Measurements from ENCODE around the gene GABARAPL2.
"Not testable (repeated sequence)": the region's sequence is repeated elsewhere in the genome, so short reads cannot be mapped to it uniquely, and the experiment has no call there.

Gene GABARAPL2

DNA sequence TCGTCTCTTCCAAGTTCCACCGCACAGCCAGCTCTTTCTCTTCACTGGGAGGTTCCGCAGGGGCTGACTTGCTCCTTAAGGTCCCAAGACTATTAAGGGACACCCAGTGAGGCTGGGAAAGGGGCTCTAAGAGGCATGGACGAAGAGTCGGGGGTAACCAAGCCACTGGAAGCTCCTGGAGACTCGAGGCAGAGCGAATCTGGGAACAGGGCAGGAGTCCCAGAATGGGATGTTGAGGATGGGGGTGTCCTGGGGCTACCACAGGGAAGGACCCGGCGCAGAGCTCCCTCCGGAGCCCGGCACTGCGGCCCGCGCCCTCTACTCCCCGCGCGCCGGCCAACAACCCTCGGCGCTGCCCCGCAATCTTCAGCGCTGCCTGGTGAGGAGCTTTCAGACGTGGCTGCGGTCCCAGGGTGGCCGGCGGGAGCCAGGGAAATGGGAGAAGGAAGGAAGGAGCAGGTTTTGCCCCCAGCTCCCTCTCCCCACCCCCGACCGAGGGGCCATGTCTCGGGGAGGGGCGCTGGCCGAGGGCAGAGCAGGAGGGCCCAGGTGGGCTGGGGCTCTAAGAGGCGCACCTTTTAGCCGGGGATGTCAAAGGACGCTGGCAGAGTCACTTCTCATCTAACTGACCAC is 30.9 kb upstream of the GABARAPL2 start:
- H3K9me3 ChIP-seq (ENCODE audit: control insufficient read depth, insufficient read depth, low read length): no peaks in the 10 kb centered on the region
- no CpG with 5 or more reads among the region's 34 CpGs for WGBS (ENCODE audit: insufficient coverage, insufficient read length)
- no peak overlapping the region; the same call in 1 of the 2 replicates for H3K4me3 ChIP-seq (ENCODE audit: low read length)
- no peak for DNase-seq (ENCODE audit: low read depth, low spot score)
- no peak overlapping the region for H3K27ac ChIP-seq (ENCODE audit: low read length)
- no peaks in the 10 kb centered on the region for H3K27me3 ChIP-seq (ENCODE audit: control insufficient read depth, insufficient read depth, low read length)
- no peaks in the 10 kb centered on the region for H3K36me3 ChIP-seq (ENCODE audit: control insufficient read depth, insufficient read depth, low read length)
- no peaks in the 10 kb centered on the region for H3K4me1 ChIP-seq (ENCODE audit: control insufficient read depth, insufficient read depth, low read length)

DNA sequence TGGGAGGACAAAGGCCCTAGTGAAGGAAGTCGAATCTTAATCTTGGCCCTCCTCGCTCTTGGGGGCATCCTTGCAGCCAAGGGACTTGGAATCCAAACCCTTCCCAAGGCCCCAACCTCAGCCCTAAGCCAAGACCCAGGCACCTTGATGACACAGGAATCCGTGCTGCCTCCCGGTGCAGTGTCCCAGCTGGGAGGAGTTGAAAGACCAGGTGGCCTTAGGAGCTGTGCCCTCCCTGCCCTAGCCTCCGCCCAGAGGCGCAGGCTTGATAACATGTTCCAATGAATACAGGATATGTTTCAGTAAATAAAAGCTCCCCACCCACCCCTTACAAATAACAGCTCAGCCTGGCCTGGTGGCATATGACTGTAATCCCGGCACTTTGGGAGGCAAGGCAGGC is 30.3 kb upstream of the GABARAPL2 start, which contains the start of gene CHST5:
Gene CHST5 (minus strand): TSS at position 208 of the 400 bp plus-strand sequence. CDS start 5,724 bp downstream, outside the sequence.
- Histone ChIP-seq H3K4me3 (ENCODE audit: low read length) (no peak within 1 kb of the TSS; the same call in 1 of the 2 replicates), H3K4me1 (ENCODE audit: control insufficient read depth, insufficient read depth, low read length) (no peaks in the 10 kb centered on the region), H3K9me3 (ENCODE audit: control insufficient read depth, insufficient read depth, low read length) (no peaks in the 10 kb centered on the region), H3K27ac (ENCODE audit: low read length) (no peak within 1 kb of the TSS), H3K36me3 (ENCODE audit: control insufficient read depth, insufficient read depth, low read length) (no peaks in the 10 kb centered on the region), H3K27me3 (ENCODE audit: control insufficient read depth, insufficient read depth, low read length) (no peaks in the 10 kb centered on the region)
- DNase-seq (ENCODE audit: low read depth, low spot score): no peak
- WGBS (ENCODE audit: insufficient coverage, insufficient read length): no CpG with 5 or more reads among the region's 7 CpGs

- Histone ChIP-seq H3K36me3 (ENCODE audit: control insufficient read depth, insufficient read depth, low read length) (peaks cover 2% of the 10 kb centered on the region; the same call in 1 of the 2 replicates), H3K9me3 (ENCODE audit: control insufficient read depth, insufficient read depth, low read length) (no peaks in the 10 kb centered on the region), H3K4me3 (ENCODE audit: low read length) (no peak overlapping the region), H3K27me3 (ENCODE audit: control insufficient read depth, insufficient read depth, low read length) (no peaks in the 10 kb centered on the region), H3K27ac (ENCODE audit: low read length) (no peak overlapping the region), H3K4me1 (ENCODE audit: control insufficient read depth, insufficient read depth, low read length) (no peaks in the 10 kb centered on the region)
- DNase-seq (ENCODE audit: low read depth, low spot score): no peak
- WGBS (ENCODE audit: insufficient coverage, insufficient read length): no CpG with 5 or more reads among the region's 4 CpGs
Measured at GRCh38 chr16:75537776-75538175, 28.4 kb upstream of the GABARAPL2 start.

- WGBS (ENCODE audit: insufficient coverage, insufficient read length): no CpG with 5 or more reads among the region's 10 CpGs
- not testable (repeated sequence) for H3K4me3 ChIP-seq (ENCODE audit: low read length); DNase-seq (ENCODE audit: low read depth, low spot score); H3K4me1 ChIP-seq (ENCODE audit: control insufficient read depth, insufficient read depth, low read length); H3K27ac ChIP-seq (ENCODE audit: low read length); H3K36me3 ChIP-seq (ENCODE audit: control insufficient read depth, insufficient read depth, low read length); H3K9me3 ChIP-seq (ENCODE audit: control insufficient read depth, insufficient read depth, low read length); H3K27me3 ChIP-seq (ENCODE audit: control insufficient read depth, insufficient read depth, low read length)
Measured at GRCh38 chr16:75538882-75539565, 27.2 kb upstream of the GABARAPL2 start.

DNA sequence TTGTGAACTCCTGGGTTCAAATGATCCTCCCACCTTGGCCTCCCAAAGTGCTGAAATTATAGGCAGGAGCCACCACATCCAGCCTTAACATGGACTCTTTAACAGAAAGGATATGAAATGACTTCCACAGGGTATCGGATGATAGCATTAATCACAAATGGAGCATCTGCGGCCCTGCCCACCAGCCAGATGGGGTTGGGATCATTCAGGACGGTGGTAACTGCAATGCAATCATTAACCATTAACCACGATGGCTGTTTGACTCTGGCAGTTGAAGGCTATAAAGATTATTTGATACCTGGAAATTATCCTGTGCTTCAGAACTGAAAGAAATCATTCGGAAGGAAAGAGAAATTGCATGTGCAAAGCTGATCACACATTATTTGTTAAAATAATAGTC is 24.9 kb upstream of the GABARAPL2 start:
- peaks cover 2% of the 10 kb centered on the region; the same call in 1 of the 2 replicates for H3K36me3 ChIP-seq (ENCODE audit: control insufficient read depth, insufficient read depth, low read length)
- no peaks in the 10 kb centered on the region for H3K27me3 ChIP-seq (ENCODE audit: control insufficient read depth, insufficient read depth, low read length)
- H3K27ac ChIP-seq (ENCODE audit: low read length): no peak overlapping the region
- no peaks in the 10 kb centered on the region for H3K9me3 ChIP-seq (ENCODE audit: control insufficient read depth, insufficient read depth, low read length)
- H3K4me1 ChIP-seq (ENCODE audit: control insufficient read depth, insufficient read depth, low read length): no peaks in the 10 kb centered on the region
- DNase-seq (ENCODE audit: low read depth, low spot score): no peak
- WGBS (ENCODE audit: insufficient coverage, insufficient read length): no CpG with 5 or more reads among the region's 5 CpGs
- H3K4me3 ChIP-seq (ENCODE audit: low read length): no peak overlapping the region

DNA sequence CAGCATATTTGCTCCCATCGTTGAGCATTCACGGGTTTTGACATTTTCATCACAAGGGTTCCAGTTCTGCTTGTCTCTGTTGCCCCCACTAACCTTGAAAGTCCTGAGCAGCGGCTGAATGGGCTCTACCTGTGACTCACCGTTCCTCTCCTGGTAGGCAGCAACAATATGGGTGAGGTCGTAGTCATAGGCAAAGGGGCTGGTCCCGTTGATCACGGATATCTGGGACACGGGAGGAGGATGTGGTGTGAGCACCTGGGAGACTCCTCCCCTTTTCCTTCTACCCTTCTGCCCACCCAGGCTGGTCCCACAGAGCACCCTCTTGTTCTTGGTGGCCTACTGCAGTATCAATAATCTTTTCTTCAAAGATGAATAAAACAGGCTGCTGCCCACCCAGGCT is 23.7 kb upstream of the GABARAPL2 start:
- WGBS (ENCODE audit: insufficient coverage, insufficient read length): no CpG with 5 or more reads among the region's 8 CpGs
- H3K27ac ChIP-seq (ENCODE audit: low read length); H3K27me3 ChIP-seq (ENCODE audit: control insufficient read depth, insufficient read depth, low read length); DNase-seq (ENCODE audit: low read depth, low spot score); H3K4me1 ChIP-seq (ENCODE audit: control insufficient read depth, insufficient read depth, low read length); H3K9me3 ChIP-seq (ENCODE audit: control insufficient read depth, insufficient read depth, low read length); H3K4me3 ChIP-seq (ENCODE audit: low read length); H3K36me3 ChIP-seq (ENCODE audit: control insufficient read depth, insufficient read depth, low read length): not testable (repeated sequence)

DNA sequence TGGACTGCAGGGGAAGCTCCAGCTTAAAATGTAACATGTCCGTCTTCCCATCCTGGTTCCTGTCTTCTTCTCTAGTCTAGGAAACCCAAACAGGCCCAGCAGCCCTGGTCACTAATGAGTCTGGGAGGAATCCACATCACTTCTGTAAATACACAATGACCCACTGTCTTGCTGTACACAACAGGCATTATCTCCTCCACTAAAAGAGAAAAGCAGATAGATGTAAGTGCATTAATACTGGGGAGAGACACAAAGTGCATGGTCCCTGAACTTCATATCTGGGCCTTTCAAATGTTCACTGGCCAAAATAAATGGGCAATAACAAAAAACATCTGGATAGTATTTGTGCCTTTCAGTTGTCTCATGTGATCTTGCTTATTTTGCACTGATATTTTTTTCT is 20.3 kb upstream of the GABARAPL2 start:
- not testable (repeated sequence) for H3K4me1 ChIP-seq (ENCODE audit: control insufficient read depth, insufficient read depth, low read length); H3K36me3 ChIP-seq (ENCODE audit: control insufficient read depth, insufficient read depth, low read length); H3K27ac ChIP-seq (ENCODE audit: low read length); H3K4me3 ChIP-seq (ENCODE audit: low read length); H3K9me3 ChIP-seq (ENCODE audit: control insufficient read depth, insufficient read depth, low read length); H3K27me3 ChIP-seq (ENCODE audit: control insufficient read depth, insufficient read depth, low read length); DNase-seq (ENCODE audit: low read depth, low spot score)
- no CpG with 5 or more reads among the region's 1 CpG for WGBS (ENCODE audit: insufficient coverage, insufficient read length)

DNA sequence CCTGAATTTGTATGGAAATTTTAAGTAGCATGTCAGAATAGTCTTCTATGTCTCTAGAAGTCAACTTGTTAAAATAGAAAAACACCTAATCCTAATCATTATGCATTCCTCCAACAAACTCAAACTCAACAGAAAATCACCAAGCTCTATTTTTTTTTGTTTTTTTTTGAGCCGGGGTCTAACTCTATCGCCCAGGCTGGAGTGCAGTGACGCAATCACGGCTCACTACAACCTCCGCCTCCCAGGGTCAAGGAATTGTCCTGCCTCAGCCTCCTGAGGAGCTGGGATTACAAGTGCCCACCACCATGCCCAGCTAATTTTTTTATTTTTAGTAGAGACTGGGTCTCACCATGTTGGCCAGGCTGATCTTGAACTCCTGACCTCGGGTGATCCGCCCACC is 19.9 kb upstream of the GABARAPL2 start:
- no peak overlapping the region for H3K27ac ChIP-seq (ENCODE audit: low read length)
- no peaks in the 10 kb centered on the region for H3K27me3 ChIP-seq (ENCODE audit: control insufficient read depth, insufficient read depth, low read length)
- no peaks in the 10 kb centered on the region for H3K4me1 ChIP-seq (ENCODE audit: control insufficient read depth, insufficient read depth, low read length)
- H3K4me3 ChIP-seq (ENCODE audit: low read length): no peak overlapping the region
- H3K9me3 ChIP-seq (ENCODE audit: control insufficient read depth, insufficient read depth, low read length): no peaks in the 10 kb centered on the region
- DNase-seq (ENCODE audit: low read depth, low spot score): no peak
- peaks cover 2% of the 10 kb centered on the region; the same call in 1 of the 2 replicates for H3K36me3 ChIP-seq (ENCODE audit: control insufficient read depth, insufficient read depth, low read length)
- WGBS (ENCODE audit: insufficient coverage, insufficient read length): no CpG with 5 or more reads among the region's 7 CpGs

- not testable (repeated sequence) for H3K27ac ChIP-seq (ENCODE audit: low read length); H3K9me3 ChIP-seq (ENCODE audit: control insufficient read depth, insufficient read depth, low read length); DNase-seq (ENCODE audit: low read depth, low spot score); H3K27me3 ChIP-seq (ENCODE audit: control insufficient read depth, insufficient read depth, low read length); H3K4me3 ChIP-seq (ENCODE audit: low read length); H3K36me3 ChIP-seq (ENCODE audit: control insufficient read depth, insufficient read depth, low read length); H3K4me1 ChIP-seq (ENCODE audit: control insufficient read depth, insufficient read depth, low read length)
- no CpG with 5 or more reads among the region's 9 CpGs for WGBS (ENCODE audit: insufficient coverage, insufficient read length)
Measured at GRCh38 chr16:75548456-75548855, 17.7 kb upstream of the GABARAPL2 start.

GRCh38 chr16:75550211-75550662 is 15.9 kb upstream of the GABARAPL2 start:
- no peak for DNase-seq (ENCODE audit: low read depth, low spot score)
- Histone ChIP-seq H3K27me3 (ENCODE audit: control insufficient read depth, insufficient read depth, low read length) (no peaks in the 10 kb centered on the region), H3K36me3 (ENCODE audit: control insufficient read depth, insufficient read depth, low read length) (no peaks in the 10 kb centered on the region), H3K27ac (ENCODE audit: low read length) (no peak overlapping the region), H3K9me3 (ENCODE audit: control insufficient read depth, insufficient read depth, low read length) (no peaks in the 10 kb centered on the region), H3K4me1 (ENCODE audit: control insufficient read depth, insufficient read depth, low read length) (no peaks in the 10 kb centered on the region), H3K4me3 (ENCODE audit: low read length) (no peak overlapping the region)
- WGBS (ENCODE audit: insufficient coverage, insufficient read length): no CpG with 5 or more reads among the region's 7 CpGs
